ENCODE data around the gene MAP2K4.
A peak's percentile ranks its signal among the peaks of the same experiment; 100 is the strongest.

Gene MAP2K4

DNA sequence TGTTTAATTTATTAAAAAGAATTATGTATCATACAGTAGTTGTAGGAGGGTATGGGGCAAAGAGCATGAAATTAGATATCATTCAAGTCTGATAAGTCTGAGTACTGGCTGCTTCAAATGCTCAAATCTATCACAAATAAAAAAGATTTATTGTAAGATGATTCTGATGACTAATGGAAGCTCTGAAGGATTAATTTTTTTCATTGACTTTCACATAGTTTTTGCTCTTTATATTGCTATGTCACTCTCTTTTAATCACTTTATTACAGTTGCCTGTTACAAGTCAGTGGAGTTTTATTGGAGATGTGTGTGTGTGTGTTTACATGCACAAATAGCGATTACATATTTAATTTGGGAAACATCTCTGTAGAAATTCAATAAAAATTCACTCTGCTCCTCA, 15.0 kb downstream of the MAP2K4 start:
- no peak for FAIRE-seq
- no peak for DNase-seq (ENCODE audit: extremely low spot score, insufficient read length, low read depth)

DNA sequence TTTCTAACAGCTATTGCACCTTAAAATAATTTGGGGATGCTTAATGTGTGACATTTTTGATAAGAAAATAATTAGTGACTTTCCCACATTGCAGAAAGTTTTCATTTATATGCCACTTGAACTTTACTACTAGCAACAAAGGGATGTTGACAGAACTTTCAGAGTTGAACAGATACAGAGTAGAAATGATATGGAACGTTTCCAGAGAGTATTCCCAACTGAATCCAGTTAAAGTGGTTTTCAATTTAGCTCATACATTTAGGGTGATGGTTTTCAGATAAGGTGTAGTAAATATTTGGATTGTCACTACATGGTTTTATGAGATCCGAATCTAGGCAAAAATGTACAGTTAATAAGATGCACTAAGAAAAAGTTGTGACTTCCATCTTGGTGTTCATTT, 17.3 kb downstream of the MAP2K4 start:
- FAIRE-seq, result no peak
- no peak for DNase-seq (ENCODE audit: extremely low spot score, insufficient read length, low read depth)

DNA sequence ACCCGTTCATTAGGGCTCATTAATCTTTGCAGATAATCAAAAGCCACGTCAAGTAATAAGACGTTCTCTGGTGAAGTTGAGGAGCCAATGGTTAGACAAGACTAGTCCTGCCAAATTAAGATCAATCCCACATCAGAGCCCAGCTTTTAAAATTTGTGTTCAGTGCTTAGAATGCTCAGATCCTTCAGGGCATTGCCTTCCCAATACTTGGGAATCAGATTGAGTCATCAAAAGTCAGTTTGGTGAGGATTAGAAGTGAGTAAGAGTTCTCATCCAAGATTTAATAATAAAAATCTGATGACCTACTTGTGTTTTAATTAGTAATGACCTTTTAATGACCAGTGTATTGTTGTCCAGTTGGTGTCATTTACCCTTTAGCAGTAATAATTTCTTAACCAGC, 19.8 kb downstream of the MAP2K4 start:
- DNase-seq (ENCODE audit: extremely low spot score, insufficient read length, low read depth) (no peak), FAIRE-seq (no peak)

DNA sequence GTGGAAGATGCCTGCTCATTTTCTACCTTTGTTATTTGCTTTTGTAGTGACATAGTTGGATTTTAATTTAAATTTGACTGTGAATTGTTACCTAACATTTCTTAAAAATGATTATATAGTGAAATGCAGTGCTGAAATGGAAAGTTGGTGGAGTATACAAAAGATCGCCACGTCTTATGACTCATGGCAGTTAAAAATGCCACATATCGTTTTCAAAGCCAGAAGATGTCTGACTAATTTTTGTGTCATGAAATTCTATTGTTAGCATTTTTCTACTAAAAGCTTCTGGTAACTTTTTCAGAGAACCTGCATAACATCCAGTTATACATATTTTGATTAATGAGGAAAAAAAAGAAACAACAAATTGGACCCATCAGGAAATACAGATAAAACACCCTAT, 20.6 kb downstream of the MAP2K4 start:
- DNase-seq (ENCODE audit: extremely low spot score, insufficient read length, low read depth) (no peak), FAIRE-seq (no peak)

DNA sequence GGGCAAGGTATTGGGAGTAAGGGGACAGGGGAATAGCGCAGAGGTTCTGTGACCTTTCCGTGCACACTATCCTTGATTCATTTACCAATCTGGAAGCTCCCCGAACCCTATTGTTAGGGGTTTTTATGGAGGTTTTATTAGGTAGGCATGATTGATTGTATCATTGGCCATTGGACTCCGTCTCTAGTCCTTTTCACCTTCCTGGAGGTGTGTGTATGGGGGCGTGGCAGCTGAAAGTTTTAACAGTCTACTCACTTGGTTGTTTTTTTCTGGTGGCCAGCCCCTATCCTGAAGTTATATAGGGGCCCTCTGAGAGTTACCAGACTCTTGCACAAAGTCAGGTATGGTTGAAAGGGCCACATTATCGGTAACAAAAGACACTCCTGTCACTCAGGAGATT, 23.0 kb downstream of the MAP2K4 start:
- DNase-seq (ENCODE audit: extremely low spot score, insufficient read length, low read depth) (no peak), FAIRE-seq (no peak)

DNA sequence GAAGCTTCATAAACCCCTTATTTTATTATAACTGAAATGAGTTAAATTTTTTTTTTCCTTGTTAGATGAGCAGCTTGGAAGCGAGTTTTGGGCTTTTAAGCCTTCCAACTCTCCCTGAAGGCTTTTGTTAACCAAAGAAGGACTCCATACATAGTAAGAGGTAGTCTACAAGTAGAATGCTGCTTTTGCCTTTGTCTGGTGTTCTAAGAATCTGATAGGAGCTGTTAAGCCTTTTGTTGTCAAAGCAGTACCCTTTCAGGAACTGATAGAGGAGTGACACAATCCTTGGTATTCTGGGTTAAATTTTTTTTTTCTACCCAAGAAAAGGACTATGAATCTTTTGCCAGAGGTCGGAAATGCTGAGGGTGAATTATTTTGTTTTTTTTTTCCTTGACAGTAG, 26.1 kb downstream of the MAP2K4 start:
- no peak for DNase-seq (ENCODE audit: extremely low spot score, insufficient read length, low read depth)
- no peak for FAIRE-seq

DNA sequence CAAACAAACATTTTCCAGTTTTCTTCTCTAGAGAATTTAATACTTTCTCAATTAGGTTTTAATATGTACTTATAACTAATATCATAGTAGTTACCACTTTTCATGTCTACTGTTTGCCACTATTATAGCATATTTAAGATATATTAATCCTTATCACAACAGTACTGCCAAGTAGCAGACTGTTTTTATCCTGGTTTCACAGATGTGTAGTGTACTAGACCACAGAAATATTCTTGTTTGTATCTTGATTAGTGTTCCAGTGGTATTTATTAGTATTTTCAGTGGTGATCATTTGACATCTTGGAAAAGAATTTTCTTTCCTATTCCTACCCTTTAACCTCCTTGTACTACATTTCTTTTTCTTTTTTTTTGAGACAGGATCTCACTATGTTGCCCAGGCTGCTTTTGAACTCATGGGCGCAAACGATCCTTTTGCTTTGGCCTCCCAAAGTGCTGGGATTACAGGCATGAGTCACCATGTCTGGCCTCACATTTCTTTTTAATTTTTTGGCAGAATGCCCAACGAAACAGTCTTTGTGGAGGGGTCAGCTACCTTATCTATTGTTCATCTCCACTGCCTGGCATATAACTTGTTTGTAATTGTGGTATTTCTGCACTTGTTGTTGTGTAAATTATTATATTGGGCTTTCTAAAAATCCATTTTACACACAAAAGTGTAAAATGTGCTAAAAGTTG, 27.2 kb downstream of the MAP2K4 start:
- no peak for FAIRE-seq
- no peak for DNase-seq (ENCODE audit: extremely low spot score, insufficient read length, low read depth)

DNA sequence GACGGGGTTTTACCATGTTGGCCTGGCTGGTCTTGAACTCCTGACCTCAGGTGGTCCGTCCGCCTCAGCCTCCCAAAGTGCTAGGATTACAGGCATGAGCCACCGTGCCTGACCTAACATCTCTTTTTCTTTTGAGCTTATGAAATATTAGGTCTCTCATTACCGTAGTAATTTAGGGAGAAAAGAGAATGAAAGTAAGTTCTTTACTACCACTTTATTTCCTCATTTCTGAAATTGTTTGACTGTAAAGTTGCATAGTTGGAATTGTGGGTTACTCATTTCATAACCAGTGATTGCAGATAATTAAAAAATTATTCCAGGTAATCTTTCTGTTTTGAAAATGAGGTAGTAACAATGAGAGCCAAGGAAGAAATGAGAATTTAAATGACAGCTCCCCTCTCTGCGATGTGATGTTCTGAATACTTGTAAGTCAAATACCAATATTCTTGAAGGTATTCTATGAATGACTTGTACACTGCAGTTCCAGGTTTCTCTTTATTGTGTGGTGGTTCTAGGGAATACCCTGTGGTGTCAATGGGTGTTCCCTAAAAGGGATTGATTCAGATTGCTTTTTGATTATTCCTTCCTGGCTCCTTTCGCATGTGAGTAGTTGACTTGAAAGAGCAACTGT, 28.3 kb downstream of the MAP2K4 start:
- no peak for DNase-seq (ENCODE audit: extremely low spot score, insufficient read length, low read depth)

DNA sequence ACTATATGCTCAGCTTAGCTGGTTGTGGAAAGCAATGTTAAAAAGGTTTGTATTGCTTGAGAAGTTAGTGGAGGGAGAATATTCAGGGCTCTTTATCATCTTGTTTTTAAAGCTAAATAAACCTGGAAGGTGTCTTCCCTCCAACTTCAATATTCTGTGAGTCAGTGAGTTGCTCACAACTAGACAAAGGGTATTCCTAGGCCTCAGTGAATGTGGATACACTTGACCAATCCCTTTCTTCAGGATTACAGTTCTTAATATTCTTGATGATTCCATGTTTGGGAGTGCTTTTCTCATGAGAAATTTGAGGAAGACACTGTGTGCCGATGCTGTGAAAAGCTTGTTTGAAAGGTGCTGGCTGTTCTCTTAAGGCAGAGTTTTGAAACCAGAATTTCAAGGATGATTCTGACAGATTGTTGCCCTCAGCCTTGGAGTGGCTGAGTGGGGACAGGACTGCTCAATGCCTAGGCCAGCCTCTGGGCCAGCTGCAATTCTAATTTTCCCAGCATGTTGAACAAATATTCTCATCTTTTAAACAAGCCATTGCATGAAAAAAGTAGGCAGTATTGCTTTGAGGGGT, 30.1 kb downstream of the MAP2K4 start:
- no peak for DNase-seq (ENCODE audit: extremely low spot score, insufficient read length, low read depth)
- no peak for FAIRE-seq

More for the DNA sequence above, 28.3 kb downstream of the MAP2K4 start:
- FAIRE-seq, result peak; percentile 15

DNA sequence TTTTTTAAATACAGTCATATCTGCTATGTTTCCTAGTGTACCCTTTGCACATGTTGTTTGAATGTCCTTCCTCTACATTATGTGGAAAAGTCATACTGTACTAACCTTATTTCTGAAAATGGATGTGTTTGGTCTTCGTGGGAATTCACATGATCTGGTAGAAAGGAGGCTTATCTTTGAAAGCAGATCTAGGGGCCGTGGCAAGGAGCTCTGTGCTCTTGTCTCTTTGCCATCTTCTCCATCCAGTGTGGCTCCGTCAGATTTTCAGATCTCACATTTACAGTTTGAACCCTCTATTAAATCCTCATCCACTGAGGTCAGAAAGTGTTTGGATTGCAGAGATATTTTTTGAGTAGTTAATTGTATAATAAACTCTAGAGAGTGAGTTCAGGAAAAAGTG, 32.9 kb downstream of the MAP2K4 start:
- FAIRE-seq (no peak), DNase-seq (ENCODE audit: extremely low spot score, insufficient read length, low read depth) (no peak)

DNA sequence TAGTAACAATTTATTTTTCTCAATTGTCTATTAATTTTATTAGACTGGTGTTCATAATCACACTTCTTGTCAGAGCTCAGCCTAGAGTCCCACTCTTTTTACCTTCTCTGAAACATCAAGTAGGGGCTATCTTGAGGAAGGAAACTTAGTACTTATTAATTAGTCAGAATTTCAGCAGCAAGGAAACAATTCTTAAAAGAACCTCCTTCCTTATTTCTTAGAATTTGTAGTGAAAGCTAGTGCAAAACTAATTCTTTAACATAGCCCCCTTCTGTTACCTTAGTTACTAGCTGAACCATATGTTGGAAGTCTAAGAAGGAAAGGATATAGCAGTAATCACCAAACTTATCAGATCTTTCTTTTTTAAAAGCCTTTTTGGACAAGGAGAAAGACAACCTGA, 35.2 kb downstream of the MAP2K4 start:
- no peak for FAIRE-seq

DNA sequence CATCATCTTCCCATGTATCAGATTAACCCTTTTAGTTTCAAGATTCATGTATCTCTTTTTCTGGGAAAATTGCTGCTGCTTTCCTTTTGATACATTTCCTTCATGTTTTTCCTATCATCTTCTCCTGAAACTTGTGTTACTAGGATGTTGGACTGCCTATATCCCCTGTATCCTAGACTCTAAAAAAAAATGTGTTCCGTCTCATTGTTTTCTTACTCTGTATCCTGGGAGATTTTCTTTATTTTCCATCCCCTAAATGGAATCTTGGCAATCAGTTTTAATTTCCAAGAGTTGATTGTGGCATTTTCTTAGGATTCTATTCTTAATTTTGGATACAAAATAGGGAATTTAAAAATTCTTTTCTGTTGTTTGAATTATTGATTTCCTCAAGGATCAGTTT, 36.8 kb downstream of the MAP2K4 start:
- no peak for FAIRE-seq
- no peak for DNase-seq (ENCODE audit: extremely low spot score, insufficient read length, low read depth)

More for the DNA sequence above, 35.2 kb downstream of the MAP2K4 start:
- no peak for DNase-seq (ENCODE audit: extremely low spot score, insufficient read length, low read depth)

DNA sequence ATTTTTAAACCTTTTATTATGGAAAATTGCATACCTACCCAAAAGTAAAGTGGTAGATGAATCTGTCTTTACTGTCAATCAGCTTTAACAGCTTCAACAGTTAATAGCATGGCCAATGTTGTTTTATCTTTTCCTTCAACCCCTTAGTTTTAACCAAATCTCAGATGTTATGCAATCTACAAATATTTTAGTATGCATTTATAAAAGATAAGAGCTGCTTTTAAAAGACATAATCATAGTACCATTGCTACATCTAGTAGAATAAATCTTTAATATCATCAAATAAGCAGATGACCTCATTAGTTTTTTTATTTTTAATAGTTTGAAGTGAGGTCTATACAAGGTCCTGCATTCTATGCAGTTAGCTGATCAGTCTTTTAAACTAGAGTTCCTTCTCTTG, 37.9 kb downstream of the MAP2K4 start:
- no peak for DNase-seq (ENCODE audit: extremely low spot score, insufficient read length, low read depth)
- FAIRE-seq, result no peak

DNA sequence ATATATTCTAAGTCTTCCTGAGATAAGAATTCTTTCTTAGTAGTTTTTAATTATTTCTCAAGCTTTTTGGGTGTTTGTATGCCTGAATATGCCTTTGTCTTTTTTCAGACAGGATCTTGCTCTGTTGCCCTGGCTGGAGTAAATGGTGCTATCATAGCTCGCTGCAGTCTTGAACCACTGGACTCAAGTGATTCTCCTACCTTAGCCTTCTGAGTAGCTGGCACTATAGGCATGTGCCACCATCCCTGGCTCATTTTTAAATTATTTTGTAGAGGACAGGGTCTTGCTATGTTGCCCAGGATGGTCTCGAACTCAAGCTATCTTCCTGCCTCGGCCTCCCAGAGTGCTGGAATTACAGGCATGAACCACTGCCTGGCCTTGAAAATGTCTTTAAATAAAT, 41.6 kb downstream of the MAP2K4 start:
- FAIRE-seq (no peak), DNase-seq (ENCODE audit: extremely low spot score, insufficient read length, low read depth) (no peak)

DNA sequence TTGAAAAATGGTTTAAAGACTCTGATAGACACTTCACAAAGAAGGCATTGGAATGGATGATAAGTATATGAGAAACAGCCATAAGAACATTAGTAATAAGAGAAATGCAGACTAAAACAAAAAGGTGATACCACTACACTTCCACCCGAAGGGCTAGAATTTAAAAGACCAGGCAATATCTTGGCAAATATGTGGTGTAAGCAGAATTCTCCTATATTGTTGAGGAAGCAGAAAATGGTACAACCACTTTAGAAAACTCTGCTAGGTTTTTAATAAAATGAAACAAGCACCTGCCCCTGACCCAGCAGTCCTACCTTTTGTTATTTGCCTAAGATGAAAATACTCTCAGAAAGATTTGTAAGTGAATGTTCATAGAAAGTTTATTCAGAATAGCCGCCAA, 43.7 kb downstream of the MAP2K4 start:
- no peak for FAIRE-seq
- DNase-seq (ENCODE audit: extremely low spot score, insufficient read length, low read depth), result no peak

DNA sequence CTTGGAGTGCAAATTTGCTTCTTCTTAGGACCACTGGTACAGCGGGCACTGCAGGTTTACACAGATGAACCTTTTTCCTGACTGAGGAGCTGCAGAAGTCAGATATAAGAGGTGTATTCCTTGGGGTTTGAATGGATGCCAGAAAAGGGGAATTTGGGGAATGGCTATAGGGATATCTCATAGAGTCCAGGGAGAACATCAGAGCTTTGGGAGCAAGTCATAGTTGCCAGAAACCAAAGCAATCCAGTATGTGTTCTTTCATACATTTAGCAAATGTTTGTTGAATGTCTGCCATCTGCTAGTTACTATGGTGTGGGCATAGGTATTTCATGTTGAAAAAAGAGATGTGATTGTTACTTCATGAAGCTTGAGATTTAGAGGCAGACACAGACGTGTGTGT, 46.8 kb downstream of the MAP2K4 start:
- DNase-seq (ENCODE audit: extremely low spot score, insufficient read length, low read depth), result no peak
- no peak for FAIRE-seq

DNA sequence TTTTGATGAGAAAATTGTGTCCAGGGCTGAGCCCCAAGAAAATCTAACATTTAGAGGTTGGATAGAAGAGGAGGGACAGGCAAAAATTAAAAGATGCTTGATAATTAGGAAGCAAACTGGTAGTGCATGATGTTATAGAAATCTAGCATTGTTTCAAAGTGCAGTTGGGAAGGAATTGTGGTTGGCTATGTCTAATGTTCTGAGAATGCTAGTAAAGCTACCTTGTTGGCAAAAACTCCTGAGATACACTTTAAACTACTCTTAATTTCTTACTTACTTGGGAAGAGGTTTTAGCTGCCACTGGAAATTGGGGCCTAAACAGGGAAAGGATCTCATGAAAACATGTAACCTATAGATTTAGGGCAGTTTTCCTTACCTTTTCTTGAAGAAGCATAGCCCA, 48.3 kb downstream of the MAP2K4 start:
- FAIRE-seq (no peak), DNase-seq (ENCODE audit: extremely low spot score, insufficient read length, low read depth) (no peak)

DNA sequence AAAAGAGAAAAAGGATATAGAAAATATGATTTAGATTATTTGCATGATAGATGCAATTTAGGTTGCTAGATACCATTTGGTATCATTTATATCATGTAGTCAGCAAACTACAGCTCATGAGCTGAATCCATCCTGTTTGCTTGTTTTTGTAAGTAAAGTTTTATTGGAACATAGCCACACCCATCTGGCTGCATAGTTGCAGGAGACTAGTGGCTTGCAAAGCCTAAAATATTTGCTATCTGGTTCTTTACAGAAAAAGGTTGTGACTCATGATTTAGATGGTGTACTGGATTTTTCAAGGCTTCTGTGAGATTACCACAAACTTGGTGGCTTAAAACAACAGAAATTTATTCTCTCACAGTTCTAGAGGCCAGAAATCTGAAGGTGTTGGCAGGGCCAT, 49.9 kb downstream of the MAP2K4 start:
- DNase-seq (ENCODE audit: extremely low spot score, insufficient read length, low read depth) (no peak), FAIRE-seq (no peak)

DNA sequence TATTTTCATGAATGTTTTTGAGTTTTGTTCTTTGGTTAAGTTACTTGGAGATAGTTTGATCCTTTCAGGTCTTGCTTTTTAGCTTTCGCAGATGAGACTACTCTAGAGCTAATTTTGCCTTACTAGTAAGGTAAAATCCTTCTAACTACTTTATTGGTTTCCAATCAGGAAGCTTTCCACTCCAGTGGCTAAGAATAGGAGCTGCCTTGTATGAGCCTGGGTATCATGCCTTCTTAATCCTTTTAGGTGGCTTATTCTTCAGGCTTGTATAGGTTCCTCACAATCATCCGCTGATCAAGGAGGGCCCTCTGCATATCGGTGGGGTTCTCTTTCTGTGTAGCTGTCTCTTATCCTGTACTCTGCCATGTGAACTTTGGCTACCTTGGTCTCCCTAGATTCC, 53.7 kb downstream of the MAP2K4 start:
- DNase-seq (ENCODE audit: extremely low spot score, insufficient read length, low read depth) (no peak), FAIRE-seq (no peak)

DNA sequence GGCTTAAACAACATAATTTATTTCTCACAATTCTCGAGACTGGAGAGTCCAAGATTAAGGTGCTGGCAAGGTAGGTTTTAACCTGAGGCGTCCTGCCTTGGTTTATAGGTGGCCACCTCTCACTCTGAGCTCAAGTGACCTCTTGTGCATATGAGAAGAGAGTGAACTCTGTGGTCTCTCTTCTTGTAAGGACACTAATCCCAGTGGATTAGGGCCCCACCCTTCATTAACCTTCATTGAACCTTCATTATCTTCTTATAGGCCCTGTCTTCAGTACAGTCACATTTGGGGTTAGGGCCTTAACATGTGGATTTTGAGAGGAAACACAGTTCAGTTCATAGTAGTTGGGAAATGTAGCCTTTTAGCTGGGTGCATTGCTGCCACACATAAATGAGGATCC, 57.1 kb downstream of the MAP2K4 start:
- DNase-seq (ENCODE audit: extremely low spot score, insufficient read length, low read depth) (no peak), FAIRE-seq (no peak)

DNA sequence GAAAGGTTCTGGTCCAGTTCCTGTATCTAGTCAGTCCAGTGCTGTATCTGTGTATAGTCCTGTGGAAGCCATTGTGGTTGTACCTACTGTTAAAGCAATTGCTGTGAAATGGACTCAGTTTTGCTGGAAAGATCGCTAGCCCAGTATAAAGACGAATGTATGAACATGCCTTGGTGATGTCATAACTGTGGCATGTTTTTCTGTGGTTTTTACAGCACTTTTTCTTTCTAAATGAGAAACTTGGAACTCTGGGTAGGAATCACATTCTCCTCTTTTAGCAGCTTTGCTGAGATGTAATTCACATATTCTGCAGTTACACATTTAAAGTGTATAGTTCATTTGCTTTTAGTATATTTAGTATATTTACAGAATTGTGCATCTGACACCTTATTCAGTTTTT, 58.1 kb downstream of the MAP2K4 start:
- DNase-seq (ENCODE audit: extremely low spot score, insufficient read length, low read depth), result no peak
- no peak for FAIRE-seq

DNA sequence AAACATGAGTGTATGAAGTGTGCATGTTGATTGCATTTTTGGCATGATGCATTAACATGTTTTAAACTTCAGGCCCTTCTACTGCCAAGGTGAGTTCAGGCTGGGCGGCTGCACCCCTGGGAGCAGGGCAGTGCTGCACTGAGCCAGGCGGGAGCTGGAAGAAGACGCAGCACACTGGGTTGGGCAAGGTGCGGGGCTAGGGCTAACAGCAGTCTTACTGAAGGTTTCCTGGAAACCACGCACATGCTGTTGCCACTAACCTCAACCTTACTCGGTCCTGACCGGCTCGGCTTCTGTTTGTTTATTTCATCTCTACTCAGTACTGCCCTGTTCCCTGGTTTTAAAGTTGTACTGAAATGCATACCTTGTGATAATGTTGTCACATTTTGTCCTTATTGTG, 61.0 kb downstream of the MAP2K4 start:
- FAIRE-seq, result no peak
- no peak for DNase-seq (ENCODE audit: extremely low spot score, insufficient read length, low read depth)

Data from GM18507 (cell line).